Stimulated activated CD4-positive, alpha-beta T cell treated with anti-CD3 and anti-CD28 coated beads, Interleukin-15, amount 100 ng/mL, for 24 hours (primary cell): ENCODE results near the gene KRT33A.
"Not testable (repeated sequence)": the region's sequence is repeated elsewhere in the genome, so short reads cannot be mapped to it uniquely, and the experiment has no call there.

ENCODE experiments used
- DNase-seq: peaks from one replicate; pipeline ENCODE4 v3.0.0-alpha.2; 2020

The KRT33A gene

DNA sequence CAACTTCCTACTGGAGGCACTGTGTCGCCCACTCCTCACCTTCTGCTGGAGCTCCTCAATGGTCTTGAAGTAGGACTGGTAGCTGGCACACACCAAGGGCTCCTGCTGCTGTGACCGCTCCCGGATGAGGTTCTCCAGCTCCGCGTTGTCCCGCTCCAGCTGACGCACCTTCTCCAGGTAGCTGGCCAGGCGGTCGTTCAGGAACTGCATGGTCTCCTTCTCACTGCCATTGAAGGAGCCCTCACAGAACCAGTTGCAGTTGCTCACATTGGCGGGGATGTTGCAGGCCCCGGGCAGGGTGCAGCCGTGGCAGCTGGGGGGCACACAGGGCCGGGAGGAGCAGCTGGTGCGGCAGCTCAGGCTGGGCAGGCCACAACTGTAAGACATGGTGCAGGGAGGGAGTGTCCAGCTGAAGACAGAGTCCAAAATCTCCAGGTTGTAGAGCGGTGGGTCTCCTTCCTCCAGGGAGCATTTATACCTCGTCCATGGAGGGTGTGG, at the start of gene KRT33A:
Gene KRT33A, minus strand, starts transcription at position 448 of the 498 bp plus-strand sequence. Its CDS starts 61 bp downstream, at position 387.
- DNase-seq, result not testable (repeated sequence)

DNA sequence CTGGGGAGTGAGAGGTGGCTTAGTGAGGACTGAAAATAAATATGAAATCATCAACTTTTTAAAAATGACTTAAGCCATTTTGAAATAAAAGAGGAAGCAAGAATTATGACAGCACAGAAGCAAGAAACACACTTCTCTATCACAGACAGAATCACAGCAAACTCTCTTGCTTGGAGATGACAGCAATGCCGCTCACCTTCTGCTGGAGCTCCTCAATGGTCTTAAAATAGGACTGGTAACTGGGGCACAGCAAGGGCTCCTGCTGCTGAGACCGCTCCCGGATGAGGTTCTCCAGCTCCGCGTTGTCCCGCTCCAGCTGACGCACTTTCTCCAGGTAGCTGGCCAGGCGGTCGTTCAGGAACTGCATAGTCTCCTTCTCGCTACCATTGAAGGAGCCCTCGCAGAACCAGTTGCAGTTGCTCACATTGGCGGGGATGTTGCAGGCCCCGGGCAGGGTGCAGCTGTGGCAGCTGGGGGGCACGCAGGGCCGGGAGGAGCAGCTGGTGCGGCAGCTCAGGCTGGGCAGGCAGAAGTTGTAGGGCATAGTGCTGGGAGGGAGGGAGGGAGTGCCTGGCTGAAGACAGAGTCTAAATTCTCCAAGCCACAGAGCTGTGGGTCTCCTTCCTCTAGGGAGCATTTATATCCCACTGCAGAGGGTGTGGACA, 46.5 kb upstream of the KRT33A start, which contains the start of gene KRT31:
Gene KRT31, minus strand, starts transcription at position 613 of the 665 bp plus-strand sequence. Its CDS starts 69 bp downstream, at position 544.
- DNase-seq, result no peak

DNA sequence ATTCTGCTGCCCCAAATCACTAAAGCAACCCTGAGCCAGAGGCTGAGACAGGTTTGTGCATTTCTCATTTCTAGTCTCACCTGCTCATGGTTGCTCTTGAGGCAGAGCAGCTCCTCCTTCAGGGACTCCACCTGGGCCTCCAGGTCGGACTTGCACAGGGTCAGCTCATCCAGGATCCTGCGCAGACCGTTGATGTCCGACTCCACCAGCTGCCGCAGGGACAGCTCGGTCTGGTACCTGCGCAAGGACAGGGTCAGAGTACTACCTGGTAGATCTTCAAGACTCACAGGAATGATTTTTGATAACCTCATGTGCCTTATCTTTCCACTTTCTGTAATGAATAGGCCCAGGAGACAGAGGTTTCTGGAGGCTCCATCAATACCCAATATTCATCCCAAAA, 45.7 kb upstream of the KRT33A start:
- no peak for DNase-seq

GRCh38 chr17:41395611-41396010, 45.0 kb upstream of the KRT33A start:
- DNase-seq, result no peak

DNA sequence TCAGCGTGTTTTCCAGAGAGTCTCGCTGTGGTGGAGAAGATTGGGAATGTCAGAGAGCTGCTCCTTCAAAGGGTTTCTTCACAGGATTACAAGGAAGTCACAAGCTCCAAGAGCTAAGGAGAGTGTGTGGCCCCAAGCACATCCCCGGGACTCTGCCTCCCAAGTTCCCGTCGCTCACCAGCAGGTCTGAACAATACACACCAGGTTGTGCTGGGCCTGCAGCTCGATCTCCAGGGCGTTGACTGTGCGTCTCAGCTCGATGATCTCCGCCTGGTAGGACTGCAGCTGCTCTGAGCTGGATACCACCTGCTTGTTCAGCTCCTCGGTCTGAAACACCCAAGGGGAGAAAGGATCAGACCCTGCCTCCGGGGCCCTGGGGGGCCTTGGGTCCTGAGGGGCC, 44.4 kb upstream of the KRT33A start:
- DNase-seq, result not testable (repeated sequence)

DNA sequence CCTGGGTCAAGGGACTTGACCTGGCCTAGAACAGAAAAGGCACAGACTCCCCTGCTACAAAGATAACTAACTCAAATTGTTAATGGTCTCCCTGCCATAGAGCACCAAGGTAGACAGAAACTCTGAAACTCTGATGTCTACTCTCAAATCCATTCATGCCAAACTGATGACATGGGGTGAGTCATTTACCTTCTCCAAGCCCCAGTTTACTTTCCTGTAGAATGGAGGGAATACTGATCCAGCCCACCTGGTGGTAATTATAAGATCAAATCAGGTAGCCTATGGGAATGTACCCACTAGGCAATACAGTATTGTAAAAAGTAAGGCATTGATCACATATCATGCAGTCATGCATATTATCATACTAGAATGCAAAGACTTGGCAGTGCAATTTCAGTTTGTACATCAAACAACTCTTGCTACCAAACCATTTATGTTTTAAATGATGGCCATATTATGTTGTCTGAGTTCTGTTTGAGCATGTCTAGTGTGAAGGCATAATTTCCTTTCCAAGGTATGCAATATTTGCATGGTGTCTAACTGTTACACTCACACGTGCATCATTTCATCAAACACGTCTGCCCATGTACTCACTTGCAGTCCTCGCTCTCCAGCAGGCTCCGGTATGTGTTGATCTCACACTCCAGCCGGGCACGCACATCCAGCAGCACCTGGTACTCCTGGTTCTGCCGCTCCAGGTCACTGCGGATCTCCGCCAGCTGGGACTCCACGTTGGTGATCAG, 43.8 kb upstream of the KRT33A start:
- no peak for DNase-seq

DNA sequence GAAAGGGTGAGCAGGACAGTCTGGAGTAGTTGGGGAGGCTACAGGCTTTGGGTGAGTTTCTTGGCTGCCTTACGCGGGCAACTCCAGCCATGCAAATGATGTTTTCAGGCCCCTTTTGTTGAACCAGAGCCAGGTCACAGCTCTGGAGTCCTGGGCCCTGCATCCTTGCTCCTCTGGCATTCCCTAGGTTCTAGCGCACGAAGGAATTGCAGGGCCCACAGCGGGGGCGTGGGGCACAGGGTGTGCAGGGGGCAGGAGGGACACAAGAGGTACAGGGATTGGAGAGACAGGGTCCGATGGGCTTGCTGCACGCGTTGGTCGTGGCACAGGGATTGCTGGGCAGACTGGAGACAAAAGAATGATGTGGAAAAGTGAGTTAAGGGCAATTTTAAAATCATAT, 43.2 kb upstream of the KRT33A start:
- no peak for DNase-seq

DNA sequence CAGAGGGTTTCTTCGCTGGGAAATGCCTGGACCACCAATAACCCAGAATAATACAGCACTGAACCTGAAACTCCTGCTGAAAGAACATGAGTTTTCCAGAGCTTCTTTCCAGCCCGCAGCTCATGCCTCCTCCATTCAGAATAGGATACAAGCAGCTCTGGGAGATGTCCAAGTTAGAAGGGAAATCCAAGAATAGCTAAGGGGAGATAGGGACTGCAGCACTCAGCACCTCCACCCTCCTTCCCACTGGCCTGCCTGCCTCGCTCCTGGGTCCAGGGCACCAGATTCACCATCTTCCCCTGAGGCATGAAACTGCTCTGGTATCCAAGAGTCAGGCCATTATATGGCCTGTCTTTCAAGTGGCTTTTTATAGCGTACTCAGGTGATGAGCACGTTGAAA, 42.7 kb upstream of the KRT33A start:
- no peak for DNase-seq

GRCh38 chr17:41392278-41392677, 41.6 kb upstream of the KRT33A start:
- no peak for DNase-seq

DNA sequence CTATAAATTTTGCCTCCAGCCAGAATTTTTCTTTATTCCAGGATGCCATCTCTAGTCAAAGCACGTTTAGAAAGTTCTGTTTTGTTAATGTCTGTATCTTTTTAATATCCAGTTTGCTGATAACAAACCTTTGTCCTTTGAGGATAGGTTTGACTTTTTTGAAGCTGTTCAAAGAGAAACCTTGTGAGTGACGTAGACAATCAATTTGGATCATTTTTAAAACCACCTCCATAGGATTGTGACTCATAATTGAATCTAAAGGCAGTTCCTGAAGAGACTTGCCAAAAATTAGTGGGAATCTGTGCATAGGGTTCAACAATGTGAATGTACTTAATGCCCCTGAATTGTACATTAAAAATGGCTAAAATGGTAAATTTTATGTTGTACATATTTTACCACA, 40.9 kb upstream of the KRT33A start:
- DNase-seq, result no peak

GRCh38 chr17:41390411-41390938, 39.8 kb upstream of the KRT33A start:
- DNase-seq, result no peak

DNA sequence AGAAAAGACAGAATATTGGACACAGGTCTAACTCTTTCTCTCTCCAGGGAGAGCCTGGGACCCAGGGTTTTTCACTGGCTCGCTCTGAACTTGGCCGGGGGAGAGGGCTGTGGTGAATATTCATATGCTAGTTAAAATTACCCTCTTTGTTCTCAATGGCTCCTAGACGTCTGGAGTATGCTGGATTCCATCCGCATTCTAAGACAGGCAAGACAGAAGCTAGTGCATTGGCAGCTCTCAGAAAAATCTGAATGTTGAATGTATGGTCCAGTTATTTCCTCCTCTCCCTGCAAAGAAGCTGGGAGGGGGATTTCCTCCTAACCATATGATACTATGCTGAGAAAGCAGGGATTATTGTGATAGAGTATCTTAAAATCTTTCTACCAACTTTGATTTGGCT, 37.0 kb upstream of the KRT33A start:
- no peak for DNase-seq

- DNase-seq, result no peak
These were observed 35.6 kb upstream of the KRT33A start for GRCh38 chr17:41386227-41386626.

- no peak for DNase-seq
These were observed 33.1 kb upstream of the KRT33A start for GRCh38 chr17:41383690-41384089.

DNA sequence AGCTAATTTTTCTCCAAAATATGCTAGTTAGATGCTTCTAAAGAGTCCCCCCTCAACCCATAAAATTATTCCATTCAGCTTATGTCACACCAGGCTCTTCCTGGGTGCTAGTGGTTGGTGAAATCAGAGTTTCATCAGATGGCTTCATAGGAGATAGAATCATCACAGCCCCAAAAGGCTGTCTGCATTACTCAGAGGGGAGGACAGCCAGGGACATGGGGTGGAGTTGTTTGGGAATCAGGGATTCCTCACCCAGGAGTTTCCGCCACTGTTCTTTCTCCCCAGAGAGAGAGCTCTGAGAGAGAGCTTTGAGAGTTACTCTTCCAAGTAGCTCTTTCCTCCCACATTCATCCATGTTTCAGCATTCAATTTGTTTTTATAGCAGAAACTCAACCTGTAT, 31.8 kb upstream of the KRT33A start:
- no peak for DNase-seq

GRCh38 chr17:41381943-41382342, 31.3 kb upstream of the KRT33A start, which contains the start of gene KRT34:
Gene KRT34 (minus strand): TSS chr17:41382306. CDS start chr17:41382246, 60 bp downstream.
- DNase-seq, result not testable (repeated sequence)

DNA sequence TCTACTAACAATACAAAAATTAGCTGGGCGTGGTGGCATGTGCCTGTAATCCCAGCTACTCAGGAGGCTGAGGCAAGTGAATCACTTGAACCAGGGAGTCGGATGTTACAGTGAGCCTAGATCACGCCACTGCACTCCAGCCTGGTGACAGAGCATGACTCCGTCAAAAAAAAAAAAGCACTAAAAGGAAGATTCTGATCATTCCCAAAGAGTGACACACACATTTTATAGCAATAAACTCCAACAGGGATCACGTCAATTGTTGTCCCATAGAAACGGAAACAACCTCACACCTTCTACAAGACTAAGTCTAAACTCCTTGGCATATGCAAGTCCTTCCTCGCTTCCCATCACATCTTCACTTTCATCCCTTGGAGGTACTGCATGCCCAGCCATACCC, 29.5 kb upstream of the KRT33A start:
- DNase-seq, result not testable (repeated sequence)

GRCh38 chr17:41377546-41377945, 26.9 kb upstream of the KRT33A start:
- no peak for DNase-seq

DNA sequence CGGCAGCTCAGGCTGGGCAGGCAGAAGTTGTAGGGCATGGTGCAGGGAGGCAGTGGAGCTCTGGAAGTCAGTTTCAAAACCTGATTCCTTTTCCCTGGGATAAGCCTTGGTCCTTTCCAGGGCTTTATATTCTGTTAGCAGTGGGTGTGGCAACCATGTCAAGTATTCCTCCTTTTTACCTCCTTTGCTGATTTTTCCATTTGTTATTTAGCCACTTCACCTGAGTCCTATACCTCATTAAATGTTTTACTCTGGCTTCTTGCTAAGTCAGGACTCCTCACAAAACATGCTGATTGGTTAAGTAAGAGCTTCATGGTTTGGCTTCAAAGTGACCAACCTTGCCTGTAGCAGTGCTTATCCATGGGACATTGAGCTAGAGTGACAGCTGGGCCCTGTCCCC, 19.1 kb upstream of the KRT33A start, which contains the start of gene KRT33B:
Gene KRT33B, minus strand, starts transcription at position 101 of the 400 bp plus-strand sequence. Its CDS starts 63 bp downstream, at position 38.
- no peak for DNase-seq

GRCh38 chr17:41369023-41369422, 18.4 kb upstream of the KRT33A start:
- DNase-seq, result no peak

DNA sequence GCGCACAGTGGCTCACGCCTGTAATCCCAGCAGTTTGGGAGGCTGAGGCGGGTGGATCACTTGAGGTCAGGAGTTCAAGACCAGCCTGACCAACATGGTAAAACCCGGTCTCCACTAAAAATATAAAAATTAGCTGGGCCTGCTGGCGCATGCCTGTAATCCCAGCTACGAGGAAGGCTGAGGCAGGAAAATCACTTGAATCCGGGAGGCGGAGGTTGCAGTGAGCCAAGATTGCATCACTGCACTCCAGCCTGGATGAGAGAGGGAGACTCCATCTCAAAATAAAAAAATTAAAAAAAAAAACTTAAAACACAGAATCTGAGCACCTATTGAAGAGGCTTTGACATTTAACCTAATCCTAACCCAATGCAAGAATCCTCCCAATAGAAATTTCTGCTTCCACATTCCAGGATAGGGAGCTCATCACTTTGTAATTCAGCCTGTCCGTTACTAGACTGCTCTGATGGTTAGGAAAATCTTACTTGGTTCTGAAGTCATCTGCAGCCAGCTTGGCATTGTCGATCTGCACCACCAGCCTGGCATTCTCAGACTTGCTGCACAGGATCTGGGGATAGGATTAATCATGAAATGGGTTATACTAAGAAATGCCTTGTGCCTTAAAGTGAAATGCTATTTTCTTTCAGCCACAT, 16.9 kb upstream of the KRT33A start:
- no peak for DNase-seq

GRCh38 chr17:41366070-41366469, 15.4 kb upstream of the KRT33A start:
- DNase-seq, result no peak

- no peak for DNase-seq
These were observed 13.3 kb upstream of the KRT33A start for GRCh38 chr17:41363881-41364280.
